Mesothelial cell of epicardium (in vitro differentiated cells): ENCODE results near the gene PNPLA7. TPM values are rescaled to one million over a fixed set of nuclear protein-coding genes. Genes with fewer than 3 reads are reported as not detected.
A peak's percentile ranks its signal among the peaks of the same experiment; 100 is the strongest.

Experiments used
- DNase-seq, 2 experiments: peaks; one replicate each; pipeline ENCODE4 v3.0.0; 2021; ENCODE audit warnings: low spot score in 2 of 2; ENCODE audit not compliant: unreplicated experiment in 2 of 2
- H3K27ac Mint-ChIP-seq: 2 replicates; pipeline ENCODE4 v1.8.0; 2021; ENCODE audit warnings: mixed read lengths
- H3K27me3 Mint-ChIP-seq: 2 replicates; pipeline ENCODE4 v1.8.0; 2021; ENCODE audit warnings: low read depth, mixed read lengths
- H3K36me3 Mint-ChIP-seq: 2 replicates; pipeline ENCODE4 v1.8.0; 2021; ENCODE audit warnings: mixed read lengths
- H3K4me1 Mint-ChIP-seq: 2 replicates; pipeline ENCODE4 v1.8.0; 2021; ENCODE audit warnings: mixed read lengths
- H3K4me3 Mint-ChIP-seq: 2 replicates; pipeline ENCODE4 v1.8.0; 2021; ENCODE audit warnings: mild to moderate bottlenecking, moderate library complexity, mixed read lengths
- H3K9me3 Mint-ChIP-seq: 2 replicates; pipeline ENCODE4 v1.8.0; 2021; ENCODE audit warnings: mixed read lengths
- total RNA-seq: library from RNA; stranded (reverse); gene quantifications from 3 replicates; pipeline ENCODE4 v1.2.1, GENCODE V29; 2021
- TF ChIP-seq, protein P1 (sequence below): fragments of 200-600 bp; sonication (generic); IDR thresholded peaks from one replicate; pipeline ENCODE4 v1.5.0; 2021; ENCODE audit warnings: antibody characterized with exemption; ENCODE audit not compliant: unreplicated experiment

The PNPLA7 gene
- total RNA-seq, 1 donor from 2014 or later: 5.7 TPM

DNA sequence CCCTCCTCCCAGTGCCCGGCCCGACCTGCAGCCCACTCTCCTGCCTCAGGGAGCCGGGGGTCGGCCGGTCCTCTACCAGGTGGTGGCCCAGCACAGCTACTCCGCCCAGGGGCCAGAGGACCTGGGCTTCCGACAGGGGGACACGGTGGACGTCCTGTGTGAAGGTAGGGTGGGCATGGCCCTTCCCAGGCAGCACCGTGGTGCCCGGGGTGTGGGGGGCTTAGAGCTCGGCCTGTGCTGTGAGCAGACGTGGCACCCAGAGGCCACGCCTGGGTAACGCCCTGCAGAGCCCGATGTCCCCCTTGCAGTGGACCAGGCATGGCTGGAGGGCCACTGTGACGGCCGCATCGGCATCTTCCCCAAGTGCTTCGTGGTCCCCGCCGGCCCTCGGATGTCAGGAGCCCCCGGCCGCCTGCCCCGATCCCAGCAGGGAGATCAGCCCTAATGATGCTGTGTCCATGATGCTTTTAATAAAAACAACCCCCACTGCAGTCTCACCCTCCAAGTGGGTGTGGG is 116.2 kb downstream of the PNPLA7 start:
- Mint-ChIP-seq H3K27ac (no peak overlapping the region), H3K9me3 (no peaks in the 10 kb centered on the region), H3K36me3 (no peaks in the 10 kb centered on the region), H3K4me3 (no peak overlapping the region), H3K27me3 (no peaks in the 10 kb centered on the region), H3K4me1 (no peaks in the 10 kb centered on the region)
- DNase-seq: no peak
- TF ChIP-seq, protein P1, sequence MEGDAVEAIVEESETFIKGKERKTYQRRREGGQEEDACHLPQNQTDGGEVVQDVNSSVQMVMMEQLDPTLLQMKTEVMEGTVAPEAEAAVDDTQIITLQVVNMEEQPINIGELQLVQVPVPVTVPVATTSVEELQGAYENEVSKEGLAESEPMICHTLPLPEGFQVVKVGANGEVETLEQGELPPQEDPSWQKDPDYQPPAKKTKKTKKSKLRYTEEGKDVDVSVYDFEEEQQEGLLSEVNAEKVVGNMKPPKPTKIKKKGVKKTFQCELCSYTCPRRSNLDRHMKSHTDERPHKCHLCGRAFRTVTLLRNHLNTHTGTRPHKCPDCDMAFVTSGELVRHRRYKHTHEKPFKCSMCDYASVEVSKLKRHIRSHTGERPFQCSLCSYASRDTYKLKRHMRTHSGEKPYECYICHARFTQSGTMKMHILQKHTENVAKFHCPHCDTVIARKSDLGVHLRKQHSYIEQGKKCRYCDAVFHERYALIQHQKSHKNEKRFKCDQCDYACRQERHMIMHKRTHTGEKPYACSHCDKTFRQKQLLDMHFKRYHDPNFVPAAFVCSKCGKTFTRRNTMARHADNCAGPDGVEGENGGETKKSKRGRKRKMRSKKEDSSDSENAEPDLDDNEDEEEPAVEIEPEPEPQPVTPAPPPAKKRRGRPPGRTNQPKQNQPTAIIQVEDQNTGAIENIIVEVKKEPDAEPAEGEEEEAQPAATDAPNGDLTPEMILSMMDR: no peak

- H3K4me1 Mint-ChIP-seq: no peaks in the 10 kb centered on the region
These were observed 116.8 kb downstream of the PNPLA7 start for GRCh38 chr9:137433349-137433915.

DNA sequence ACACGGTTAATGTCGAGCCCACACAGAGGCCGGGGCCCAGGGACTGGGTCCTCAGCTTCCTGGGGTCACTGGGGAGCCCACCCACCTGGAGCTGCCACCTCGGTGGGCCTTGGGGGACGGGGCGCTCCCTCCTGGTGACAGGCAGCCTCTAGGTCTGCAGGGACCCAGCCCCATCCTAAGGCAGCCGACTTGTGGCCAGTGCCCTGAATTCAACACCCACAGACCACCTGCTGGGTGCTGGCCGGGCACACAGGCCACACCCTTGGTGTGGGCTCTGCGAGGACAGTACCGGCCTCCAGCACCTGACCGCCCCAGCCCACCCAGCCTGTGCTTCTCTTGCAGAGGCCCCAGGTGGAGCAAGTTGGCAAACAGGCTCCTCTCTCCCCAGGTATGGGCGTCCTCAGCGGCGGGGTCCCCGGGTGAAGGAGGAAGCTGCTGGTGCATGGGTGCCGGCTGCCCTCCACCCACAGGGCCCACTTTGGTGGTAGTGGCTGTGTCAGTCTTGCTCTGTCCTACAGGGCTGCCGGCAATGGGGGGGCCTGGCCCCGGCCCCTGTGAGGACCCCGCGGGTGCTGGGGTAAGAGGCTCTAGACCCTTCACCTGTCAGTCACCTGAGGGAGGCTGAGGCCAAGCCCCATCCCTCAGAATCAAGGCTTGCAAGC is 117.4 kb downstream of the PNPLA7 start:
- H3K27me3 Mint-ChIP-seq: no peaks in the 10 kb centered on the region
- no peak overlapping the region for H3K4me3 Mint-ChIP-seq
- no peaks in the 10 kb centered on the region for H3K4me1 Mint-ChIP-seq
- no peaks in the 10 kb centered on the region for H3K36me3 Mint-ChIP-seq
- peak in 1 of 2 experiments; percentile 13 for DNase-seq
- TF ChIP-seq, protein P1: no peak
- H3K27ac Mint-ChIP-seq: no peak overlapping the region
- H3K9me3 Mint-ChIP-seq: no peaks in the 10 kb centered on the region

More at GRCh38 chr9:137433349-137433915, 116.8 kb downstream of the PNPLA7 start:
- no peak overlapping the region for H3K4me3 Mint-ChIP-seq
- no peak overlapping the region for H3K27ac Mint-ChIP-seq
- no peaks in the 10 kb centered on the region for H3K9me3 Mint-ChIP-seq
- H3K36me3 Mint-ChIP-seq: no peaks in the 10 kb centered on the region
- peak in 1 of 2 experiments; percentile 18 for DNase-seq
- TF ChIP-seq, protein P1: no peak
- no peaks in the 10 kb centered on the region for H3K27me3 Mint-ChIP-seq

- no peaks in the 10 kb centered on the region for H3K27me3 Mint-ChIP-seq
- no peaks in the 10 kb centered on the region for H3K4me1 Mint-ChIP-seq
- no peaks in the 10 kb centered on the region for H3K9me3 Mint-ChIP-seq
- TF ChIP-seq, protein P1: no peak
- no peak overlapping the region for H3K27ac Mint-ChIP-seq
- no peaks in the 10 kb centered on the region for H3K36me3 Mint-ChIP-seq
- H3K4me3 Mint-ChIP-seq: no peak overlapping the region
- peak in 1 of 2 experiments; percentile 18 for DNase-seq
These were observed 118.7 kb downstream of the PNPLA7 start for GRCh38 chr9:137431416-137431931.

DNA sequence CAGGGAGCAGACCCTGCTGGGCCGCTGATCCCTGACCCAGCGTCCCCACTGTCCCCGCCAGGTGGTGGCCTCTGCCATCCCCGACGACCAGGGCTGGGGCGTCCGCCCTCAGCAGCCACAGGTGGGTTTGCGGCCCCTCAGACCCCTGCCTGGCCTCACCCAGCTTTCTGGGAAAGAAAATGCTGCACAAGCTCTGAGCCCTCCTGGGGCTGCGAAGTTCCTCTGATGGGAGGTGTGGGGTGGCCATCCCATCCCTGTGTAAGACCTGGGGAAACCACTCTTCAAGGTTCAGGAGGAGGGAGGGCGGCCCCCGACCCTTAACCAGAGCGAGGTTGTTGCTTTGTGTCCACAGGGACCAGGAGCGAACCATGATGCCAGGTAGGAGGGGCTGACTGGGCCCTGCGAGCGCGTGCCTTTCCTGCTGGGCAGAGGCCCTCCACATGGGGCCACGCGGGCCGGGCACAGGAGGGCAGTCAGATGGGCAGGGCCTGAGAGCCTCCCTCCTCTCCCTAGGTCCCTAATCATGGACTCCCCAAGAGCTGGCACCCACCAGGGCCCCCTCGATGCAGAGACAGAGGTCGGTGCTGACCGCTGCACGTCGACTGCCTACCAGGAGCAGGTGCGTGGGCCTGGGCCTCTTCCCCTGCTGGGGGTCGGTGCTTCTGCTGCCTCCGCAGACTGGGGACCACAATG is 119.3 kb downstream of the PNPLA7 start:
- Mint-ChIP-seq H3K4me3 (no peak overlapping the region), H3K36me3 (no peaks in the 10 kb centered on the region)

More for the DNA sequence above, 119.3 kb downstream of the PNPLA7 start:
- Mint-ChIP-seq H3K9me3 (no peaks in the 10 kb centered on the region), H3K27ac (no peak overlapping the region), H3K27me3 (no peaks in the 10 kb centered on the region), H3K4me1 (no peaks in the 10 kb centered on the region)
- peak in 1 of 2 experiments; percentile 14 for DNase-seq
- TF ChIP-seq, protein P1: no peak
